GM18519 (cell line): Measurements from ENCODE around the gene PAGE1.
"Not testable (repeated sequence)": the region's sequence is repeated elsewhere in the genome, so short reads cannot be mapped to it uniquely, and the experiment has no call there.

Experiments used
- ATAC-seq: cut with Tn5 transposase; IDR thresholded peaks from one replicate; pipeline ENCODE4 v1.9.1; 2021; ENCODE audit warnings: mild to moderate bottlenecking, moderate library complexity; ENCODE audit not compliant: unreplicated experiment, low FRiP score

PAGE1 gene, protein sequence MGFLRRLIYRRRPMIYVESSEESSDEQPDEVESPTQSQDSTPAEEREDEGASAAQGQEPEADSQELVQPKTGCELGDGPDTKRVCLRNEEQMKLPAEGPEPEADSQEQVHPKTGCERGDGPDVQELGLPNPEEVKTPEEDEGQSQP

GRCh38 chrX:49695276-49696180 is at the start of gene PAGE1:
Gene PAGE1 (minus strand): TSS chrX:49695984. CDS start chrX:49694770, 1,214 bp downstream.
- no peak for ATAC-seq

GRCh38 chrX:49741501-49741900 is 45.7 kb upstream of the PAGE1 start:
- not testable (repeated sequence) for ATAC-seq

DNA sequence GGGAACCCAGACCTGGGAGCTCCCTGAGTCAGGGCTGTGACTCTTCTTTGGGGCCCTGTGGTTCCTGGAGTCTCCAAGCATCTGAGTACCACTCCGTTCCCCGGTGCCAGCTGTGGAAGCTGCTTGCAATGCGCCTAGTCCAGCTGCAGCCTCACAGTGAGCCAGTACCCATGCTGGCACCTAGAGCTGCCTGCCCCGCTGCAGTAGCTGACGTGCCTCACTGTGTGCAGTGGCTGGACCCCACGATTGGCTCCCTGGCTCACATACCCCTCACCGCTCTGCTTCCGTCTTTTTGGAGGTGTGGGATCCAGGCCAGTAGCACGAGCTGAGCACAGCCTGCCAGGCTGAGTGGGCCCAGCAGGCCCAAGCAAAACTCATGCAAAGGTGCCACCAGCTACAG is 32.1 kb upstream of the PAGE1 start:
- ATAC-seq: no peak

- no peak for ATAC-seq
Observed at GRCh38 chrX:49726966-49727365, 31.2 kb upstream of the PAGE1 start.

- no peak for ATAC-seq
Observed at GRCh38 chrX:49725923-49726904, 30.4 kb upstream of the PAGE1 start.

DNA sequence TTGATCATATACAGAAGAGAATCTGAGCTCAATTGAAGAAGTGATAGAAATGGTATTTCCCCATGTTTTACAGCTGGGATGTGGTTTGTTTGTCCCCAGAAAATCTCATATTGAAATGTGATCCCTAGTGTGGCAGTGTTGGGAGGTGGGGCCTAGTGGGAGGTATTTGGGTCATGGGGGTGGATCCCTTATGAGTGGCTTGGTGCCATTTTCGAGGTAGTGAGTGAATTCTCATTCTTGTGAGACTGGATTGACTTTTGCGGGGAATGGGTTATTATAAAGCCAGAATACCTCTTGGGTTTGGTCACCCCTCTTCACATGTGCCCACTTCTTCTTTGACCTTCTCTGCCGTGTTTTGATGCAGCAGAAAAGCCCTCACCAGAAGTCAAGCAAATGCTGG is 29.6 kb upstream of the PAGE1 start:
- ATAC-seq: no peak

DNA sequence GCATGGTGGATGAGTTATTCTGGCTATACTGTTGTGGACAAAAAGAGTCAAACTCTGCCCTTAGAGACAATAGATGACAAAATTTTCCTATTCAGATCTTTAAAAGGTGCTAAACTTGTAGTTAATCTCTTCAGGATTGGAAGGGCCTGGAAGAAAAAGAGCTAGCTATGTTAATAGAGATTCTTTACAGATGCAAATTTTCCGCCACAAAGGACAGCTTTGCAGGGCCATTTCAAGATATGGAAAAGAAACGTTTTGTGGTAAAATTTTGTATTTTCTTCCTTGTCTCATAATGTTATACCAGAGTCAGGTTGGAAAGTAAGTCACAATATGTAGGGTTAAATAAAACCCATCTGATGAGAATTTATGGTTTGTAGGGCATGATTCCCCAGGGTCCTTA is 24.3 kb upstream of the PAGE1 start:
- ATAC-seq: not testable (repeated sequence)

DNA sequence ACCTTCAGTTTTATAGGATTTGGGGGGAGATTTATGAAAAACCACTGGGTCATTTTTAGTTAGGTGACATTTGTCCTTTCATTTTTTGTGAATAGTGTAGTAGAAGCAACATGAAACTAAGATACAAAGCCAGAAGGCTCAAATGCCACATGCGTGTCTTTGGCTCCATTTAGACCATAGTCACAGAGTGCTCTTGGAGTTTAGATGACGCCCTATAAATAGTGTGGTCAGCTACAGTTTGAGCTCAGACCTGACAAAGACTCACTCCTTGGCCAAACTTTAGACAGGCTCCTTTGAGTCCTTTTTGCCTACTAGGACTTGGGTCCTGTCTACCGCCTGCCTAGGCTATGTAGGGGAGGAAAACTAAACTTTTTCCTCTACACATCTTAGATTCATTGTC is 16.8 kb upstream of the PAGE1 start:
- no peak for ATAC-seq

DNA sequence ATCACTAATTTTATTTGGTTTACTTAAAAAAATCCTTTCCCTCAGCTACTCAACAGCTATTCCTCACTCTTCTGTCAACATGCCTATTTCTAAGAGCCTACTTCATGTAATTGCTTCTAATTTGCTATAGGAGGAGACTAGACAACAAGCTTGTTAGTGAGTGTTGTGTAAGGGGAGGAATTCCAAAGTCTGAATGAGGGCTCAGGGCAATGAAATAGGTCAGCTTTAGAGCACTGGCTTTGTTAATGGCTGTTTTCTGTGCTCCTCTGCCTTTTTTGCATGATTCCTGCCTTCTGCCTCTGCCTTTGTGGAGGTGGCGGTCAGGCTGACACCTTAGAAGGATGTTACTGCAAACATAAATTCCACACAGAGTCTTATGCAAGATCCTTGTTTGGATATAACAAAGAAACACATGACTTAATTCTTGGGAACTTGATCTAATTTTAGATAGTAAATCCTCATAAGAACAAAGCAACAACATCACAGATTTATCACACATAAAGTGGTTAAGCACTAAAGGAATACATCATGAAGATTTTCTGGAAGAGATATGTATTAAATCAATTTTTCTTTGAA is 15.0 kb upstream of the PAGE1 start:
- no peak for ATAC-seq

DNA sequence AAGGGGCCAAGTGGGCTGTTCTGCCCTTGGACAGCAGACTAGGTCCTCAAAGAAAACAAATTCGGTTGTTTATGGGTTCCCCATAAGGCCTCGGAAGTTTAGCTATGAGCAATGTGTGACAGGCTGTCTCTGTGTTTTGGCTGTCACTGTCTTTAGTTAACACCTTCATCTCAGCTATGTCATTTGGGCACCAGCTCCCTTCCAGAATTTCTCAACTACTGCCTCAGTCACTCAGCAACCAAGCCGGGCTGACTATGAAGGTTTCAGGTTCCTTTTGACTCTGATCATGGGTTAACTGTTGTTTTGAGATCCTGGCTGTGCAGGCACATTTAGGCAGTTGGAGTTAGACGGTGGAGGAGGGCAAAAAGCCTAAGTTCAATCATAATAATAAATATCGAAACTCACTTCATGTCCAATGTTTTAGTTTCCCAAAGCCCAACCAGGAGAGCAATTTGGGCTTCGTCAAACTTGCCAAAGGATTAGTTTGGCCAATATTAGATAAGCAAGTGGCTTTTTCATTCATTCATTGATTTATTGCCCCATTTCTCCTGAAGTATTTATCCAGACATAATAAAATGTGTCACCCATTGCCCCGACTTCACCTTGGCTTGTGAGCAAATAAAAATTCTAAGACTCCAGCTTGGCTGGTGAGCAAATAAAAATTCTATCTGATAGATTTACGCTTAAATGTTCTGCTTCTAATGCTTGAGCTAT is 9.1 kb upstream of the PAGE1 start:
- ATAC-seq: no peak

DNA sequence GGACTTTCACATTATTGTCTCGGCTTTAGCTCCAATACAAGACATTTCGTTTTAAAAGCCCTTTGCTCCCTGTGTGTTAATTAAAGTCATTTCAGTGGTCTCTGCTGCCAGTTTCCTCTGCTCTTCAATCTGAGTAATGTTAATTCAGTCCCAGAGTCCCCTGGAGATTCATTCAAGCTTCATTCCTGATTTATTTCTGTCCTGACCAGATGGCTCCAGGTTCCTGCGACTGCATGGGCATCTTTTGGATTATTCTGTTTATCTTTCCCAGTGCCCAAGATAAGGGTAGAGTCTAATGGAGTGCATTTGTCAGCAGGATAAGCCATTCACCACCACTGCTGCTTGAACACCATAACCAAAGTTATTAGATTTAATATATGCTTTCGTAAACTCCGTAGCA is 6.1 kb upstream of the PAGE1 start:
- no peak for ATAC-seq

- ATAC-seq: no peak
Observed at GRCh38 chrX:49701323-49701722, 5.5 kb upstream of the PAGE1 start.

DNA sequence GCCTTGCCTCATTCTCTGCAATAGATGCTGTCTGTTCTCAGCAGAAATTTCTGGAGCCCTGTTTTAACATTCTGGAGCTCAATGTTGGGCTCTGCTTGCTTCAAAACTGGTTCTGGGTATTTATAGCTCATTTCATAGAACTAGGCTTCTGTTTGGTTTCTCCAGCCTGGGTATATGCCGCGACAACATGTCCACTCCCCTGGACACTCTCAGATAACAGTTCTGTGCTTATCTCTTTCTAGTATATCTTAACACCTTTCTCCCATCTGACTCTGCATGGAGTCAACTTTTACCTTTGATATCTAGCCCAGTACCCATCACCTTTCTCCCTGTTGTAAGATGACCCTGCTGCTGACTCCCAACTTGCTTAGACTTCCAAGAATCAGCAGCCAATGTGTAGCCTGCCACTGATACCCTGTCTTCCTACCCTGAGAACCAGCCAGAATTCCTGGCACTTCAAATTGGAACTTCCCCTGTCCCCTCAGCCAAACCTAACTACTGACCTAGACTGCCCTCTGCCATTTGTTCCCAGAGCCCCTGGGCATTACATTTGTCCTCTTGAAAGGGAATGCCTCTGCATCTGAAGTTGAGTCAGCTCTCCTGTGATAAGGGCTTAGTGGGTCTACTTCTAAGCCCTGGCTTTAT is 20.6 kb downstream of the PAGE1 start:
- ATAC-seq: no peak

DNA sequence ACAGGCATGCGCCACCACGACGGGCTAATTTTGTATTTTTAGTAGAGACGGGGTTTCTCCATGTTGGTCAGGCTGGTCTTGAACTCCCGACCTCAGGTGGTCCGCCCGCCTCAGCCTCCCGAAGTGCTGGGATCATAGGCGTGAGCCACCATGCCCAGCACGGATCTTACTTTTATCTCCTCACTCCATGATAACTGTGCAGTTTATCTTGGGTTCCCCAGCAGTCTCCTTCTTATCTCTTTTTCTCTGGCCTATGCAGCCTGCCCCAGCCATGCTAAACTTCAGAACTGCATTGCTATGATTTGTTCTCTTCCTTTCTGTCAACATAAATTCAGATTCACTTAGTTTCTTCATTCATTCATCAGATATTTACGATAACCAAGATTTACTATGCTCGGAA is 22.4 kb downstream of the PAGE1 start:
- ATAC-seq: no peak

DNA sequence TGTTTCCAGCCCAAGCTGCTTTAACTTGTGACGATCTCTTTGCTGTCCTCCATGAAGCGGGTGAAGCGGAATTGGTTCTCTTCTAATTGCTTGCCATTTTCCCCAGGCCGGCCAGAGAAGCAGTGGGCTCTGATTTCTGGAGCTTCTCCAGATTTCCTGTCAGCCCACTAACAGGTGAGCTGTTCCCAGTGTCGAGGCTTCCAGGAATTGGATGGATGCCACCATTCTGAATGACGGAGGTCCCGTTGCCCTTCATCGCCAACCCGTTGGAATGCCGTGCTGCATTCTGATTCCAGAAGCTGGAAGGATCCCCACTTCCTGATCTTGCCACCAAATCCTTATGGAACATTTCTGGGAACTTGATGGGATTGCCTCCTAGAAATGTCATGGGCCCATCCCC is 31.0 kb downstream of the PAGE1 start:
- ATAC-seq: no peak

DNA sequence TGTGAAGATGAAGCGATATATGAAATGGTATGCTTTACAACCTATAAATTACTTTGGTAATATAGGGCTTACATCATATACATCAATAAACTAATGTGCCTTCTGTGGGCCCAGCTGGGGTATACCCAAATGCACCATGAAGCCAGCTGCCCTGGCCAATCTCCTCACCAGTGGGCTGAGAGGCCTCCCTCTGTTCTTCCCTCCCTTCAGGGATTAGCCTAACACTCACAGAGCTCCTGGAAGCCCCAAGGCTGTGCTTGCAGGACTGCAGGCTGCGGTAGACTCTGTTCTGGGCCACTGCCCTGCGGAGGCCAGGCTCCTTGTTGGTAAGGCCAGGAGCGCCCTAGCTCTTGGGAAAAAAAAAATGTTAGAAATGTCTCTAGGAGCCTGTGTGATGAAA is 33.9 kb downstream of the PAGE1 start:
- no peak for ATAC-seq

GRCh38 chrX:49659771-49660170 is 36.0 kb downstream of the PAGE1 start:
- ATAC-seq: no peak

- no peak for ATAC-seq
Observed at GRCh38 chrX:49656533-49656932, 39.3 kb downstream of the PAGE1 start.

GRCh38 chrX:49644991-49645637 is 50.7 kb downstream of the PAGE1 start:
- no peak for ATAC-seq
